ENCODE data around the gene TMEM201.
A peak's percentile ranks its signal among the peaks of the same experiment; 100 is the strongest.
"Not testable (repeated sequence)": the region's sequence is repeated elsewhere in the genome, so short reads cannot be mapped to it uniquely, and the experiment has no call there.

TMEM201 gene

DNA sequence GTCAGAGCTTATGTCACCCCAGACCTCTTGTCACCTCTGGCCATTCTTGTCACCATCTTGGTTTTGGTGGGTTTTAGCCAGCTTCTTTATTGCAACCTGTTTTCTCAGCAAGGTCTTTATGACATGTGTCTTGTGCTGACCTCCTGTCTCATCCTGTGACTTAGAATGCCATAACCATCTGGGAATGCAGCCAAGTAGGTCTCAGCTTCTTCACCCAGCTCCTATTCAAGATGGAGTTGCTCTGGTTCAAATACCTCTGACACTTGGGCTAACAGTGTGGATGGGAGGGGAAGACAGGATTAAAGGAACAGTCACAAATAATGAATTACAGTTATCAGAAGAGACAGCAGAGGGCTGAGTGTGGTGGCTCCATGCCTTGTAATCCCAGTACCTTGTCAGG lies 32.3 kb downstream of the TMEM201 start:
- no peak for DNase-seq (ENCODE audit: low read depth in 3 of 3)

DNA sequence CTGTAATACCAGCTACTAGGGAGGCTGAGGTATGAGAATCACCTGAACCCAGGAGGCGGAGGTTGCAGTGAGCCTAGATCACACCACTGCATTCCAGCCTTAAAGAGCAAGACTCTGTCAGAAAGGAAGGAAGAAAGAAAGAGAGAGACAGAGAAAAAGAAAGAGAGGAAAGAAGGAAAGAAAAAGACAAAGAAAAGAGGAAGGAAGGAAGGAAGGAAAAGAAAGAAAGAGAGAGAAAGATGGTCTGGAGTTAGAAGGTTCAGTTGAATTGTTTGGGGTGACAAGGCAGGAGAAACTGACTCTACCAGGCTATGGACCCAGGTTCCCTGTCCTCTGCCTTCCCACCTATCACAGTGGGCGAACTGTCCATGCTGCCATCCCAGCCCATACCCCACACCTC lies 35.4 kb downstream of the TMEM201 start:
- no peak for DNase-seq (ENCODE audit: low read depth in 3 of 3)

DNA sequence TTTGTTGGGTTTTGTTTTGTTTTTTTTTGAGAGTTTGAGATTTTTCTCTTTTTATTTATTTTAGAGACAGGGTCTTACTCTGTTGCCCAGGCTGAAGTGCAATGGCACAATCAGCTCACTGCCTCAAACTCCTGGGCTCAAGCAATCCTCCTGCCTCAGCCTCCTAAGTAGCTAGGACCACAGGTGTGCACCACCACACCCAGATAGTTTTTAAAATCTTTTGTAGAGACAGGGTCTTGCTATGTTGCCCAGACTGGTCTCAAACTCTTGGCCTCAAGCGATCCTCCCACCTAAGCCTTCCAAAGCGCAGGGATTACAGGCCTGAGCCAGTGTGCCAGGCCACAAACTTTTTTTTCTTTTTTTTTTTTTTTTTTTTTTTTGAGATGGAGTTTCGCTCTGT lies 36.3 kb downstream of the TMEM201 start:
- not testable (repeated sequence) for DNase-seq (ENCODE audit: low read depth in 3 of 3)

DNA sequence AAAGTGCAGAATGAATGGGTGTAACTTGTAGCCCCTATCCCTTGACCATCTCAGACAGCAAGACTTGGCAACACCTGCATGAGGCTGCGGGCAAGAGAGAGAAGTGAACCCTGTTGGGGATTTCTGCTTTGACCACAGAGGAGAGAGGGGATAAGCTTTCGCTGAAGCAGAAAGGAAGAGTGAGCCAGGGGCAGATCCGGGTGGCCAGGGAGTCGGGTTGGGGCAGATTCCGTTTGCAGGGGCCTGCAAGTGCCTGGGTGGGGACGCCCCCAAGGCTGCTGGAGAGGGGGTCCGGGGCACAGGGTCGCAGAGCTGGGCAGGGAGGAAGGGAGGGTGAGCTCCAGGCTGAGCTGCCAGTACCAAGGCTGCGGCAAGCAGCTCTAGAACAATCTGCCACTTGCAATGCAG lies 37.5 kb downstream of the TMEM201 start:
- DNase-seq (ENCODE audit: low read depth in 3 of 3), result no peak

DNA sequence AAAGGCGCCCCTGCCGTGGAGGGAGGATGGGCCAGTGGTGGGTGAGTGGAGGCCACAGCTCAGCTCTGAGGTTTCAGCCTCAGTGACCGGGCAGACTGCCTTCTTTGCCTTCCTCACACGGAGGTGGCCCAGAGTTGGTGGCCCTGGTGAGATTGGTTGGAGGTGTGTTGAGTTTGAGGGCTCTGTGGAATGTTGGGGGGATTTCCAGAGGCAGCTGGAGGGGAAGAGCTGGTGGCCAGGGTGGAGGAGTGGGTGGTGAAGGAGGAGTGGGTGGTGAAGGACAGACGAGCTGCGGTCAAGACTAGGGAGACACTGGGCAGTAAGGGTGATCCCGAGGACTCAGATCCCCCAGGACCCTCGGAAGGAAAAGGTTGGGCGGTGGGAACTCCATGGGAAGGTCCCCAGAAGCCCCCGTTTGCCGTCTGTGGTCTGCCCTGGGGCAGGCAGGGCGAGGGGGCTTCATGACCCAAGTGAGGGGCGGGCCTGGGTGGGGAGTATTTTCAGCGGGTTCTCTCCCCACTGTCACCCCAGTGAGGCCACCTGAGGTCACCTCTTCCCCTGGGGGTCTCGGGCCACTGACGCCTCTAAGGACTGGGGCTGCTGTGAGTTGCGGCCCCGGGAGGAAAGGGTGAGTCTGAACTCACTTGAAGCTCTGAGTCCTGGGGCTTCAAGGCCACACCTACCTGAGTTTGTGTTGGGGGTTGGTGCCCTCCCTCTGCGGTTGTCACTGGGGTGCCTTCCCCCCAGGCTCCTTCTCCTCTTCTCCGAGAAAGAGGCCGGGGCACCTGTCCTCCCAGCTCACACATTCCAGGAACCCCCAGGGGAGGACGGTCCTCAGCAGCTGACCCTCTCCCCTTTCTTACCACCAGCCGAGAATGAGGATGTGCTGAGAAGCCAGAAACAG lies 40.1 kb downstream of the TMEM201 start:
- peak; percentile 41 to 66 (median 60) for DNase-seq (ENCODE audit: low read depth in 3 of 3)

DNA sequence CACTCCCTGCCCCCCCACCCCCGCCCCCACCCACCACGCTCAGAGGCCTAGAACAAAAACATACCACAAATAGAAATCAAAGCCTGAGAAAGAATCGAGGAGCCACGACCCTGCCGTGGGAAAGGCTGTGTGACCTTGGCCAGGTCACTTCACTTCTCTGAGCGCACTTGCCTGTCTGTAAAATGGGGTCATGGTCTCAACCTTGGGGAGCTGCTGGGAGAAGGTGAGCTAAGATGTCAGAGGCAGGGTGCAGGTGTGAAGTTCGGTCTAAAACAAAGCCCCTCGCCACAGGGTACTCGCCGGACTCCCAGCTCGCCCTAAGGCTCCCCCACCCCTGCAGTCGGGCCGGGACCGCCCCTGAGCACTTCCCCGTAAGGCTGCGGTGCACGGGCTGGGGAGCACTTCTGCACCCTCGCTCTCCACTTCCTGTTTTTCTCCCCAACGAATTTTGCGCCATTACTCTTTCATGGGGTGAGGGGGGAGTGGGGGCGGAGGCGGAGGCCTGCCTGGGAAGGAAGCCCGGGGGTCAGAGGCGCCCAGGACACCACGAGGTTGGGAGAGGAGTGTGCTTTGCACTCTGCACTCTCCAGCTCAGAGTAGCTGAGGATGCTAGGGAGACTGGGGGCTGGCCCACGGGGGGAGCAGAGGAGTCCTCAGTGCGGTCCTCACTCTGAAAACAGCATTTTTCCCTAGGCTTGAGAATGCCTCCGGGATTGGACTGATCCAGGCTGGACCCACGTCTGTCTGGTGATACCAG lies 40.9 kb downstream of the TMEM201 start:
- DNase-seq (ENCODE audit: low read depth in 3 of 3), result peak; percentile 45 to 71 (median 71)

DNA sequence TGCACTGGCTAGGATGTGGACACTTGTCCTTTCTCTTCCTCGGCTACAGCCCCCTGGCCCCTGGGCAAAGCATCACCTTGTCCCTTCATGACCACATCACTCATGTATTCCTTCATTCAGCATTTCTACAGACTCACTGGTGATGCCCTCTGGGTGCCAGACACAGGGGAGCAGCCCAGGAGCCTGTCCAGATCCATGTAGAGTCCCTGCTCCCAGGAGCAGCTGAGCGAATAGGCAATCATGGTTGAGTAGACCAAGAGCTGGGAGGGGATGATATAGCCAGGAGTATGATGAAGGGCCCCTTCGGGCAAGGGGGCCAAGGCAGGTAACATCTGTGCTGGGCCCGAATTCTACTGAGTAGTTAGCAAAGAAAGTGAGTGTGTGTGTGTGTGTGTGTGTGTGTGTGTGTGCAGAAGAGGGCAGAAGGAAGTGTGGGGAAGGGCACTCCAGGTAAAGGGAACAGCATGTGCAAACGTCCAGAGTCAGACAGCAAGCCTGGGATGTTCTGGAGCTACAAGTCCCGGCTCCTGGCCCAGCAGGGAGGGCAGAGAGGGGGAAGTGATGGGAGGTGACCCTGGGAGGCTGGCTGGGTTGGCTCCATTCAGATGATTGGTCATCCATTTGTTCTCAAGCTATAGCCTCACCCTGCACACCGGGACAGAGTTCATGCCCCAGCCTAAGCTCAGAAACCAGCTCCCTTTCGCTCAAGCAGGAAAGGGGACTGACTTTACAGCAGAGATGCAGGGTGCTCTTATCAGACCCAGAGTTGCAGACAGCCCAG lies 41.8 kb downstream of the TMEM201 start:
- no peak for DNase-seq (ENCODE audit: low read depth in 3 of 3)

DNA sequence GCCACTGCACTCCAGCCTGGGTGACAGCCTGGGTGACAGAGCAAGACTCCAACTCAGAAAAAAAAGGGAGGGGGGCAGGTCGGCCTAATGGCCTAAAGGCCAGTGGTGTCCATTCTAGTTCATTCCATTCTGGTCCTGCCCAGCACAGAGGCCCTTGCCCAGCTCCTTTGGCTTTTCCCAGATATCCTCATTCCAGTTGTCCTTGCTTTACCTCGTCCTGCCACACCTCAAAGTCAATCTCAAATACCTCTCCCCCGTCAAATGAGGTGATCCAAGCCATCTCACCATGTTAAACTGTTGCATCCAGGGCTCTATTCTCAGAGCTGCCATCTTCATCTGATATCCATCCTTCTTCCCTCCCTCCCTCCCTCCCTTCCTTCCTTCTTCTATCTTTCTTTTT lies 42.9 kb downstream of the TMEM201 start:
- DNase-seq (ENCODE audit: low read depth in 3 of 3), result no peak

DNA sequence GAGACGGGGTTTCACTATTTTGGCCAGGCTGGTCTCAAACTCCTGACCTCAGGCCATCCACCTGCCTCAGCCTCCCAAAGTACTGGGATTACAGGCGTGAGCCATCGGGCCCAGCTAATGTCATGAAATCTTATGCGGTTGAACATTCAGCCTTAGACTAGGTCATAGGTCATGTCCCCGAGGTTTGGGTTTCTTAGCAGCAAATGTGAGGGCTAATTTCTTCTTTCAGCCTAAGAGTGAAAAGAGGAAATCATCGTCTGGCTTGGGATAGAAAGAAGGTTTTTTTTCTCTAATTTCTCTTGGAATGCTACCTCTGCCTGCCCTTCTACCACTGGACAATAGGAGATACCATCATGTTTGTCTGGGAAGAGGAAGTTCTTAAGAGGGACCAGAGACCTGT lies 44.8 kb downstream of the TMEM201 start:
- no peak for DNase-seq (ENCODE audit: low read depth in 3 of 3)

DNA sequence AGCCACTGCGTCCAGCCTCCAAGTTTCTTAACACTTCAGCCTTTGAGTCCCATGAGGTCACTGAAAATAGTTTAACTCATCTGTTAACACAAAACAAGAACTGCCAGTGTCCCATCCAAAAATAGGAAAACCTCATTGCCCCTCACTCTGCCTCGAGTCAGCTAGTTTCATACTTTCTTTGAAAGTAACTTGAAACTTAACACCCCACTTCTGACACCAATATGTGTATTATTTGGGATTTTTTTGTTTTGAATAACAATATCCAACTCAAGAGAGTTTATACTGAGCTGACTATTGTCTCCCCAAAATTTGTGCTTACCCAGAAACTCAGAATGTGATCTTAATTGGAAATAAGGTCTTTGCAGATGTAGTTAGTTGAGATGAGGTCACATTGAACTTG lies 45.9 kb downstream of the TMEM201 start:
- no peak for DNase-seq (ENCODE audit: low read depth in 3 of 3)

DNA sequence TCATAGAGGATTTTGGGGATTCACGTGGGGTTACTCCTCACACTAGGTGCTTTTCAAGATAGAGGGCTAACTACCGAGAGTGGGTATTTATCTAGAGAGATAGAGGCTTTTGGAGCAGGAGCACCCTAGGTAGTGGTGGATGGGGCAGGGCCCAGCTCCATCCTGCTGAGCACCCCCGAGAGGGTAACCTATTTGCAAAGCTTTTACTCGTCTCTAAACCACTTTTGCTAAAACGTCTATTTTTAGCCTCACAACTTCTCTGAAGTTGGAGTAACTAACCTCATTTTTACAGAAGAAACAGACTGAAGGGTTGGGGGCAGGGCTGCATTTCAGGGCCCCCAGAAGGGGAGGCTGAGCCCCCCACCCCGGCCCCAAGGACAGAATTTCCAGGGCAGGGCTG lies 50.5 kb downstream of the TMEM201 start:
- no peak for DNase-seq (ENCODE audit: low read depth in 3 of 3)

DNA sequence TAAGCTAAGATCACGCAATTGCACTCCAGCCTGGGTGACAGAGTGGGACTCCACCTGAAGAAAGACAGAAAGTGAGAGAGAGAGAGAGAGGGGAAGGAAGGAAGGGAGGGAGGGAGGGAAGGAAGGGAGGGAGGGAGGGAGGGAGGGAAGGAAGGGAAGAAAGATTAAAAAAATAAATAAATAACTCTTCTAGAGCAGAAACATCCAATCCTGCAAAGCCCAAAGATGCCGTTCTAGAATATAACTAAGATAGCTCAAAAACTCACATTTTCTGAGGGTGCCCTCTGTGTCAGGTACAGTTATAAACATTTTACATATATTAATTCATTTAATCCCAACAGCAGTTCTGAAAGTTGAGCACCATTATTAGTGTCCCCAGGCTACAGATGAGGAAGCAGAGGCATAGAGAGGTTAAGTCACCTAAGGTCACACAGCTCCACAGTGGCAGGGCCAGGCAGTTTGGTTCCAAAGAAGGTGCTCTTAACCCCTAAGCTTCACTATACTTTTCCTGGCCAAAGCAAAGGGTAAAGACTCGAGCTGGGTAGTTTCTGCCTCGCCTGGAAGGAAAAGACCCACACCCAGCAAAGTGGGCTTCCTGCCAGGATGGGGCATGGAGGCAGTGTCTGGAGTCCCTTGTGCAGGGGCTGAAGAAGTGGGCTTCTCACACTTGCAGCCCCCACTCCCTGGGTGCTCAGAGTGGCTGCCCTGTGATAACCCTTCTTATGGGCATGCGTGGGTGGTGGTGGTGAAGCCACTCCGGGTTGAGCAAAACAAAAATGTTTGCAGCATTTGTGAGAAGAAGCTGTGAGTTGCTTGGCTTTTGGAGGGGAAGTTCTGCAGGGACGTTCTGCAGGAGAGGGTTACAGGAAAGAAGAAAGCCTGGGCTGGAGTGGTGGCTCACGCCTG lies 54.9 kb downstream of the TMEM201 start:
- no peak for DNase-seq (ENCODE audit: low read depth in 3 of 3)

DNA sequence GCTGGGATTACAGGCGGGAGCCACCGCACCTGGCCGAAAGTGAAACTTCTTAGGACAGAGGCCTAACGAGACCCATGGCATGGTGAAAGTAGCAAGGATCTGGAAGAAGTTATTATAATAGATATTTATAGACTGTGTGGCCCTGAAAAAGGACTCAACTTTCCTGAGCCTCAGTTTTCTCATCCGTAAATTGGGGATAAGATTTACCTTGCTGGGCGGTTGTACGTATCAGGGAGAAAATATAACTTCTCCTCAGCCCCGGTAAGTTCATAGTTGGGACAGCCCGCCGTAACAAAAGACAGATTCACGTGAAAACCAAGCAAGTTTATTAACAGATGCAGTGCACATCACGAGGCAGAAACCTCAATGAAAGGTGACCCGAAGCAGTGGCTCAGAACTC lies 57.3 kb downstream of the TMEM201 start:
- no peak for DNase-seq (ENCODE audit: low read depth in 3 of 3)

DNA sequence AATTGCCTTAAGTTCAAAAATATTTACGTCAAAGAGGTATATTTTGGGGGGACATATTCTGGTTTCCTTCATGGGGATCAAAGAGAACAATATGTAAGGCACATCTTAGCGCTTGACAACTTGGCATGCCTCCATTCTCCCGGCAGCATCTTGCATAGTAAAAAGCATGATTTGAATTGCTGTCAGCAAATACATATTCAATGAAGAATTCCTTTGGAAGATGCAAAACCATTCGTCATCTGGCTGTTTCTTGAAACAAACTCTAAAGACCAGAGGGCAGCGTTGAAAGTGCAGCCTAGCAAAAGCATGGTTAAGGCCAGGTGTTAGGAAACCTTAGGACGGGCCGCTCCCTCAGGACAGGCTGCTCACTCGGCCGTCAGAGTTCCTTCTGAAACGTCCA lies 59.5 kb downstream of the TMEM201 start:
- DNase-seq (ENCODE audit: low read depth in 3 of 3), result no peak

DNA sequence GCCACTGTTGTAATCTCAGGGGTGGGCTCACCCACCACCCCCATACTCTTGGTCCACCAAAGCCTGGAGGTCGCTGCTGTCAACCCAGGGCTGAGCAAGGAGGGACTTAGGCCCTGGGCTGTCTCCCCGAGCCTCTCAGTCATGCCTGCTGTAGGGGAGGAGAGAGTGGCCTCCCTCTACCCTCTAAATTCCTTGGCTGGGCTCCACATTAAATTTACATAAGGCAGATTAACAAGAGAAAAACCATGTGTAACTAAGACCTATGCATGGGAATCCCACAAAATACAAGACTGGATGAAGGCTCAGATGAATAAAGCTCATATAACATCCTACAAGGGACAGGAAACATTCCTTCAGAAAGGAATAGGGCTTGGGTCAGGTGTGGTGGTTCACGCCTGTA lies 61.1 kb downstream of the TMEM201 start:
- no peak for DNase-seq (ENCODE audit: low read depth in 3 of 3)

DNA sequence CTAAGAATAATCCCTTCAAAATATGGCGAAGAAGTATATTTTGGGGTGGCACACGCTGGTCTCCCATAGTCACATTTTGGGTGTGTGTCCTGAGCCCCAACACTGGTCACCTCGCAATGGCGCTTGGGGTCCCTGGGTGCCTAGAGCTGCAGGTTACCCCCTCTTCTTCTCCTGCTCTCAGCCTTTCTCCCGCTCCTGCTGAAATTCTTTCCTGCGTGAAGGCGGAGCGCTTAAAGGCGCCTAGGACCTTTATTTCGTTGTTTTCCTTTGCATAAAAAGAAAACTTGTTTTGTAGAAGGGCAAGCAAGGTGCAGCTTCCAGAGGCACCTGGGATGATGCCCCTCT lies 62.5 kb downstream of the TMEM201 start:
- no peak for DNase-seq (ENCODE audit: low read depth in 3 of 3)

DNA sequence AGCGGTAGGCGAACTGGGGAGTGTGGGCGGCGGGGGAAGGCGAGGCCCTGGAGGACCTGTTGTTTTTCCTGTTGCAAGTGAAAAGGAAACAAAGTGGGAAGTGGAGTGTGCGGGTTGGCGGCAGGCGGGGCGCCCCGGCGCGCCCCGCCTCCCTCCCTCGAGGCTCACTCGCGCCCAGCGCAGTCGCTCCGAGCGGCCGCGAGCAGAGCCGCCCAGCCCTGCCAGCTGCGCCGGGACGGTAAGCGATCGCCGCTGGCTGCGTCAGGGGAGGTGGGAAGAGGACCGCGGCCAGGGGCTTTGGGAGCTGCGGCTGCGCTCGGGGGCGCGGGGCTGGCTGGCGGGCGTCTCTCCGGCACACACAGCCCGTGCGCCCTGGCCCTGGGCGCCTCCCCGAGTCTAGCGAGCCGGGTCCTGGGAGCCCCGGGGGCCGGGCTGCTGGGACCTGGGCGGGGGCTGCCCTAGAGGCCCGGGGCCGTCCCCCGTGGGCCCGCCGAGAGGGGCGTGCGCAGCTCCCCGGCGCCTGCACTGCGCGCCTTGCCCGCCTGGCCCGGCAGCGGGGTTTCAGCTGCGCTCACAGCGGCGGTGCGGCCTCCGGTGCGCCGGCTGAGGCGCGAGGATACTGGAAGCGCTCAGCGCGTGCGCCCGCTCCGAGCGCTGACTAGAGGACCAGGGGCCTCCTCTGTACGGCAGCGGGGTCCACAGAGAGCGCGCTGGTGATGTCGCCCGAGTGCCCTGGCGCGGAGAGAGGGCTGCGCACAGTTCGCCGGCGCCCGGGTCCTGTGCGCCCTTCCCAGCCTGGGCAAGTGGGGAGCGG lies 63.1 kb downstream of the TMEM201 start, which contains the start of gene PIK3CD:
Gene PIK3CD (plus strand): TSS at position 167 of the 814 bp plus-strand sequence. CDS start 58,725 bp downstream, outside the sequence.
- peak in 1 of 3 donors; percentile 43 for DNase-seq (ENCODE audit: low read depth in 3 of 3)

DNA sequence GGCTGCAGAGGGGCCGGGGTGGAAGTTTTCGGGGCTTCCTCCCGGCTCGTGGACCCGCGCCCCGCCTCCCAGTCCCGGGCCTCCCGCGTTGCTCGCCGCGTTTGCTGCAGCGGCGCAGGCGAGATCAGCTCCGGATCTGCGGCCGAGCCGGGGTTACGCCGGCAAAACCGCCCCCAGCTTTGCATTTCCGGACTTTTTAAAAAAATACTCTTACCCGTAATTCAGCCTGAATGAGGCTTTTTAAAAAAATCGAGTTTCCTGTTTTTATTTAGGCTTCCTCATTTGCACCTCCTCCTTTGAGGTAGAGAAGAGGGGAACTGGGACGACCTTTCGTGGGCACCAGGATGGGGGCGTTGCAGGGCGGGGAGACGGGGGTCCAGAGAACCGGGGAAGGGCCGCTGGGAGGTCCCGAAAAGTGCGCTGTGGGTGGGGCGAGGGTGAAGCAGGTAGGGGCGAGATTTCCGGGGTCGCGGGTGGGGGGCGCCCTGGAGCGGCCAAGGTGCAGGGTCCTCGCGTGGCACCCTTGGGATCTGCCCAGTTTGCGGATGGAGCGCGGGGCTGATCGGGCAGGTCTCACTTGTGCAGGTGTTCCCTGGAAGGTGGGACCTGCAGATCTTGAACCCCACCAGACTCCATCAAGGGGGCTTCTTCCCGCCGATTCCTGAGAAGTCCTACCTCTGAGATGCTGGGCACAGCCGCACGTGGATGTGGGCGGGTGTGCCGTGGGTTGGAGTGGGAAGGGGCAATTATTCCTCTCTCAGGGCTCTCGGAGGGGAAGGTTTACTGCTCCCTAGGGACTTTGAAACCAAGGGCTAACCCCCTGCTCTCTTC lies 63.9 kb downstream of the TMEM201 start:
- DNase-seq (ENCODE audit: low read depth in 3 of 3), result peak in 1 of 3 donors; percentile 34

DNA sequence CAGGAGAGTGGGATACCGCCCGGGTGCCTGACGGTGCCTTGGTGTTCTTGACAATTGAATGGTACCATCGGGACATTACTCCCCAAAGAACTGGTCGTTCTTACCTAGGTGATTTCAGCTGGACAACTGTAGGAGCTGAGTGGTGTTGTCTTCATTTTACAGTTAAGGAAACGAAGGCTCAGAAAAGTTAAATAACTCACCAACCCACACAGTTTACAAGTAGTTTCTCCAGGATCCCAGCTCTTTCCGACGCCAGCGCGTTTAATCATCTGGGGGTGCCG lies 64.4 kb downstream of the TMEM201 start:
- peak in 1 of 3 donors; percentile 21 for DNase-seq (ENCODE audit: low read depth in 3 of 3)

All from stimulated activated CD4-positive, alpha-beta T cell treated with anti-CD3 and anti-CD28 coated beads, TNF-alpha, amount 100 ng/mL, for 48 hours (primary cell).